Transverse colon (tissue), 4 donors: ENCODE data around the gene MYH9. TPM values are rescaled to one million over a fixed set of nuclear protein-coding genes. Genes with fewer than 3 reads are reported as not detected.
"Not testable (repeated sequence)": the region's sequence is repeated elsewhere in the genome, so short reads cannot be mapped to it uniquely, and the experiment has no call there.

Source experiments
- DNase-seq: peaks from one replicate; pipeline ENCODE4 v3.0.0-alpha.2; 2019
- H3K27ac ChIP-seq, 4 donors: fragments of 200-600 bp; sonication (generic); 2 replicates each; pipeline ENCODE4 v1.5.1; 2016 to 2018; ENCODE audit warnings: inconsistent platforms in 4 of 4
- H3K27me3 ChIP-seq: fragments of 200-600 bp; sonication (generic); 2 replicates; pipeline ENCODE4 v1.5.1; 2017; ENCODE audit warnings: inconsistent platforms
- H3K36me3 ChIP-seq, 4 donors: fragments of 200-600 bp; sonication (generic); 2 replicates each; pipeline ENCODE4 v1.5.1; 2017 to 2019; ENCODE audit warnings: inconsistent platforms in 4 of 4
- H3K4me1 ChIP-seq, 4 donors: fragments of 200-600 bp; sonication (generic); 2 replicates each; pipeline ENCODE4 v1.5.1; 2017 to 2020; ENCODE audit warnings: inconsistent platforms in 4 of 4
- H3K4me3 ChIP-seq, 4 donors: fragments of 200-600 bp; sonication (generic); 1 replicate in 1 of 4; 2 replicates in 3 of 4; pipeline versions ENCODE4 v1.5.1 to v1.6.1; 2017 to 2019; ENCODE audit warnings: inconsistent platforms in 4 of 4
- H3K9me3 ChIP-seq, 2 donors: fragments of 200-600 bp; sonication (generic); 2 replicates each; pipeline ENCODE4 v1.5.1; 2017 to 2019; ENCODE audit warnings: inconsistent platforms in 2 of 2
- EP300 ChIP-seq: sonication (generic); formaldehyde crosslinking; IDR thresholded peaks from one replicate; pipeline ENCODE4 v1.6.1; 2017; ENCODE audit warnings: antibody characterized with exemption, low read depth
- POLR2A ChIP-seq: fragments of 450-650 bp; IDR thresholded peaks from one replicate; pipeline ENCODE4 v1.6.1; 2016; ENCODE audit warnings: antibody characterized with exemption, mild to moderate bottlenecking, moderate library complexity
- POLR2AphosphoS5 ChIP-seq, 3 donors: sonication (generic); formaldehyde crosslinking; IDR thresholded peaks; one replicate each; pipeline ENCODE4 v1.6.1; 2016; ENCODE audit warnings: antibody characterized with exemption in 3 of 3
- WGBS, 2 donors: methylation state at CpG; one replicate each; pipeline ENCODE4 v1.1.5; 2018; ENCODE audit warnings: low coverage in 1 of 2; 5-methylcytosine and 5-hydroxymethylcytosine counted together
- in situ Hi-C, 4 donors: fragments of 200-750 bp; cut with MboI; loops; one replicate each; pipeline versions ENCODE4 v1.15.0 to v1.15.1; 2017; ENCODE audit warnings: low sequenced_read_pairs in 3 of 4, low pct_ligation_motif_present in 1 of 4, low pct_unique_long_range_greater_than_20kb in 1 of 4
- intact Hi-C: fragments of 100-400 bp; cut with DNase I; formaldehyde crosslinking; loops from one replicate; pipeline ENCODE4 v1.15.1; 2023; ENCODE audit warnings: low total_unique reads
- total RNA-seq, 4 donors: library from RNA; depleted of rRNA; stranded (reverse); fragments of >200 nt; gene quantifications; one replicate each; pipeline ENCODE4 v1.1.0, GENCODE V29; 2016
- TF ChIP-seq, protein P1 (sequence below), 5 experiments: fragments of 200-600 bp in 3 of 5; fragments of 450-650 bp in 2 of 5; sonication (generic) in 3 of 5; IDR thresholded peaks; 1 replicate in 2 of 5; 2 replicates in 3 of 5; pipeline ENCODE4 v1.5.1; 2016 to 2017; ENCODE audit warnings: antibody characterized with exemption in 5 of 5, inconsistent platforms in 3 of 5, mild to moderate bottlenecking in 2 of 5, moderate library complexity in 1 of 5

The MYH9 gene
- total RNA-seq, 4 donors from 2014 or later = 385 to 511 (median 460) TPM

DNA sequence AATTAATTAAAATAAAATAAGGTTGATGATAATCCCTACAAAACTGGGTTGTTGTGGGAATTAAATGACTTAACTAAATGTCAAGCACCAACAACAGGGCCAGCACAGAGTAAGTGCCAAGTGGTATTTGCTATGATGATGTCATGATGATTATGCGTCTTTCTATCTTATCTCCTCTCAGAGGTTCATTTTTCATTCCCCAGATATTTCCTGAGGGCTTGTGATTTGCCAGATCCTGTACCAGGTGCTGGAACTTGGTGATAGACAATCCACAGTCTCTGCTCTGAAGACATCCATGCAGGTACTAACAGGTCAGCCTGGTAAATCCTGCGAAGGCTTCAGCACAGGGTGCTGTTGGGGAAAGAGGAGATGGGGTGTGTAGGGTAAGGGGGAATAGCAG lies 8.1 kb upstream of the MYH9 start:
- Histone ChIP-seq H3K27me3 (no peaks in the 10 kb centered on the region), H3K36me3 (no peaks in the 10 kb centered on the region), H3K9me3 (no peaks in the 10 kb centered on the region), H3K4me3 (no peak overlapping the region), H3K4me1 (peaks cover 14 to 78% (median 37%) of the 10 kb centered on the region in 4 donors), H3K27ac (peak overlapping the region in 2 of 4 donors; percentile 64 to 71)
- WGBS, 2 donors = 80 to 82% methylated on average over 1 to 2 of the region's 2 CpGs
- intact Hi-C loops (no loop called here), in situ Hi-C loops (no loop called here)
- TF ChIP-seq POLR2A (no peak), POLR2AphosphoS5 (IDR thresholded peaks at IDR 0.05) (no peak), EP300 (no peak)
- TF ChIP-seq, protein P1, sequence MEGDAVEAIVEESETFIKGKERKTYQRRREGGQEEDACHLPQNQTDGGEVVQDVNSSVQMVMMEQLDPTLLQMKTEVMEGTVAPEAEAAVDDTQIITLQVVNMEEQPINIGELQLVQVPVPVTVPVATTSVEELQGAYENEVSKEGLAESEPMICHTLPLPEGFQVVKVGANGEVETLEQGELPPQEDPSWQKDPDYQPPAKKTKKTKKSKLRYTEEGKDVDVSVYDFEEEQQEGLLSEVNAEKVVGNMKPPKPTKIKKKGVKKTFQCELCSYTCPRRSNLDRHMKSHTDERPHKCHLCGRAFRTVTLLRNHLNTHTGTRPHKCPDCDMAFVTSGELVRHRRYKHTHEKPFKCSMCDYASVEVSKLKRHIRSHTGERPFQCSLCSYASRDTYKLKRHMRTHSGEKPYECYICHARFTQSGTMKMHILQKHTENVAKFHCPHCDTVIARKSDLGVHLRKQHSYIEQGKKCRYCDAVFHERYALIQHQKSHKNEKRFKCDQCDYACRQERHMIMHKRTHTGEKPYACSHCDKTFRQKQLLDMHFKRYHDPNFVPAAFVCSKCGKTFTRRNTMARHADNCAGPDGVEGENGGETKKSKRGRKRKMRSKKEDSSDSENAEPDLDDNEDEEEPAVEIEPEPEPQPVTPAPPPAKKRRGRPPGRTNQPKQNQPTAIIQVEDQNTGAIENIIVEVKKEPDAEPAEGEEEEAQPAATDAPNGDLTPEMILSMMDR (IDR thresholded peaks at IDR 0.05) = no peak
- no peak for DNase-seq

DNA sequence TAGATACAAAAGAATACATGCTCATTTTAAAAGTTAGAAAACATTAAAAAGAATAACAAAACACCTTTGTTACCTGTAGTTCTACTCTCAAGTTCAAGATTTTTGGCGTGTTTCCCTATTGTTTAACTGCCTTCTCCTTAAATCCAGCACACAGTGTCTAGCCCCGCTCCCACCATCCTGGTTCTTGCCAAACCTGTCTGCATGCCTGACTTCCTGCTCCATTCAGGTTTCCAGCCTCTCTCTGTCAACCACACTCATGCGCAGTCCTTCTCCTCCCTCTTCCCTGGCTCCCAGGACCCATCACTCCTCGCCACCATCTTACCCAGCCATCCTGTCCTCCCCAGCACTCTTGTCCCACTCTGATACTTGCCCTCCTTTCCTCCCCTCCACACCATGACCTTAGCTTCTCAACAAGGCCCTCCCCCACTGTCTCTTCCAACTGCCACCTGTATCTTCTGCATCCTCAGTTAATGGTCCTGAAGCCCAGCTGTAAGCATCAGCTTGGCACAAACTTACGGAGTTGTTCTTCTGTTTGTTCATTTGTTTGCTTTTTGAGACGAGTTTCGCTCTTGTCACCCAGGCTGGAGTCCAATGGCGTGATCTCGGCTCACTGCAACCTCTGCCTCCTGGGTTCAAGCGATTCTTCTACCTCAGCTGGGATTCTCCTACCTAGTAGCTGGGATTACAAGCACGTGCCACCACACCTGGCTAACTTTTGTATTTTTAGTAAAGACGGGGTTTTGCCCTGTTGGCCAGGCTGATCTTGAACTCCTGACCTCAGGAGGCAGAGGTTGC lies 7.5 kb upstream of the MYH9 start:
- 50 to 58% methylated on average over 11 to 12 of the region's 12 CpGs for WGBS, 2 donors
- TF ChIP-seq POLR2AphosphoS5 (IDR thresholded peaks at IDR 0.05) (no peak), EP300 (no peak), POLR2A (no peak)
- TF ChIP-seq, protein P1 (IDR thresholded peaks at IDR 0.05) = no peak
- Histone ChIP-seq H3K9me3 (no peaks in the 10 kb centered on the region), H3K27ac (peak overlapping the region; percentile 61 to 74 (median 68)), H3K27me3 (no peaks in the 10 kb centered on the region), H3K4me1 (peaks cover 14 to 80% (median 39%) of the 10 kb centered on the region in 4 donors), H3K4me3 (no peak overlapping the region), H3K36me3 (no peaks in the 10 kb centered on the region)
- DNase-seq = peak; percentile 64
- intact Hi-C loops (no loop called here), in situ Hi-C loops (no loop called here)

DNA sequence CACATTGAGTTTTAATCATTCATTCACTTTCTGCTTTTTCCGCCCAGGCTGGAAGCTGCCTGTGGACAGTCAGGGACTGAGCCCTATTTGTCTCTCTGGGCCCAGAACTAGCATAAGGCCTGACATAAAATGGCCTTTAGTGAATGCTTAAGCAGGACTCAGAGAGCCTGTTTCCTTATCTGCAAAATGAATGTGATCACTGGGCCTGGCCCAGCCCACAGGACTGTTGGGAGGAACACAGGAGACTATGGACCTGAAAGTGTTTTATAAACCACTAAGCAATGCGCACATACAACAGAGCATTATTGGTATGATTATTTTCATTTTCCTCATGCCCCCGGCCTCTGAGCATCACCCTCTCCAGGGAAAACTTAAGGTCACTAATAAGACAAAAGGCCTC lies 3.9 kb upstream of the MYH9 start:
- TF ChIP-seq, protein P1 (IDR thresholded peaks at IDR 0.05) = no peak
- TF ChIP-seq POLR2A (no peak), POLR2AphosphoS5 (IDR thresholded peaks at IDR 0.05) (peak in 2 of 3 donors; percentile 36 to 52)
- Histone ChIP-seq H3K27ac (peak overlapping the region; percentile 43 to 79 (median 68)), H3K27me3 (no peaks in the 10 kb centered on the region), H3K4me1 (peaks cover 5 to 66% (median 30%) of the 10 kb centered on the region in 4 donors), H3K9me3 (no peaks in the 10 kb centered on the region), H3K36me3 (no peaks in the 10 kb centered on the region), H3K4me3 (no peak overlapping the region)
- intact Hi-C loops = no loop called here
- in situ Hi-C loops = no loop called here
- WGBS, 2 donors = 60 to 72% methylated on average over 3 of the region's 3 CpGs
- peak; percentile 62 for DNase-seq

DNA sequence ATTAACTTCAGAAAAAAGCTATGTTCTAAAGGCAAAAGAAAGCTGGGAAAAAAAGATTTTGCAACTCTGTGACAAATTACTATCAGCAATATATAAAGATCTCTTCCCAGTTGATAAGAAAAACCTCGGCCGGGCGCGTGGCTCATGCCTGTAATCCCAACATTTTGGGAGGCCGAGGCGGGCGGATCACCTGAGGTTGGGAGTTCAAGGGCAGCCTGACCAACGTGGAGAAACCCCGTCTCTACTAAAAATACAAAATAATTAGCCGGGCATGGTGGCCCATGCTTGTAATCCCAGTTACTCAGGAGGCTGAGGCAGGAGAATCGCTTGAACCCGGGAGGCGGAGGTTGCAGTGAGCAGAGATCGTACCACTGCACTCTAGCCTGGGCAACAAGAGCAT lies 1.4 kb upstream of the MYH9 start:
- in situ Hi-C loops = loop anchor here in 1 of 4 donors (10.0 kb wide), 1 partner anchor 66 kb away; no protein-coding TSS in a partner anchor
- H3K36me3 ChIP-seq, H3K9me3 ChIP-seq, H3K27me3 ChIP-seq, DNase-seq: not testable (repeated sequence)
- intact Hi-C loops = loop anchor here (5.0 kb wide), 1 partner anchor 63 kb away; no protein-coding TSS in a partner anchor
- 78 to 80% methylated on average over 9 to 14 of the region's 14 CpGs for WGBS, 2 donors
- H3K27ac ChIP-seq = peak overlapping the region; percentile 93 to 100 (median 97)
- peak overlapping the region in 2 of 4 donors; percentile 28 to 56 for H3K4me3 ChIP-seq
- H3K4me1 ChIP-seq = peaks cover 4 to 69% (median 38%) of the 10 kb centered on the region in 4 donors
